ENCODE results near the gene SPAG17. TPM values are rescaled to one million over a fixed set of nuclear protein-coding genes. Genes with fewer than 3 reads are reported as not detected.

Gene SPAG17
- polyA plus RNA-seq, 1 experiment = not detected

GRCh38 chr1:118093017-118093416 lies 92.0 kb downstream of the SPAG17 start:
- POLR2A ChIA-PET = no interaction called here
- TF ChIP-seq, protein P1, sequence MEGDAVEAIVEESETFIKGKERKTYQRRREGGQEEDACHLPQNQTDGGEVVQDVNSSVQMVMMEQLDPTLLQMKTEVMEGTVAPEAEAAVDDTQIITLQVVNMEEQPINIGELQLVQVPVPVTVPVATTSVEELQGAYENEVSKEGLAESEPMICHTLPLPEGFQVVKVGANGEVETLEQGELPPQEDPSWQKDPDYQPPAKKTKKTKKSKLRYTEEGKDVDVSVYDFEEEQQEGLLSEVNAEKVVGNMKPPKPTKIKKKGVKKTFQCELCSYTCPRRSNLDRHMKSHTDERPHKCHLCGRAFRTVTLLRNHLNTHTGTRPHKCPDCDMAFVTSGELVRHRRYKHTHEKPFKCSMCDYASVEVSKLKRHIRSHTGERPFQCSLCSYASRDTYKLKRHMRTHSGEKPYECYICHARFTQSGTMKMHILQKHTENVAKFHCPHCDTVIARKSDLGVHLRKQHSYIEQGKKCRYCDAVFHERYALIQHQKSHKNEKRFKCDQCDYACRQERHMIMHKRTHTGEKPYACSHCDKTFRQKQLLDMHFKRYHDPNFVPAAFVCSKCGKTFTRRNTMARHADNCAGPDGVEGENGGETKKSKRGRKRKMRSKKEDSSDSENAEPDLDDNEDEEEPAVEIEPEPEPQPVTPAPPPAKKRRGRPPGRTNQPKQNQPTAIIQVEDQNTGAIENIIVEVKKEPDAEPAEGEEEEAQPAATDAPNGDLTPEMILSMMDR (IDR thresholded peaks at IDR 0.05; ENCODE audit: low read depth, low read length) = no peak
- CTCF ChIA-PET = interaction anchor here (1.1 kb wide), 1 partner anchor 59 kb away, joined by 3 read pairs; no protein-coding TSS in a partner anchor

GRCh38 chr1:118090130-118090529 lies 94.9 kb downstream of the SPAG17 start:
- TF ChIP-seq, protein P1 (IDR thresholded peaks at IDR 0.05; ENCODE audit: low read depth, low read length) = no peak
- POLR2A ChIA-PET = no interaction called here
- H3K9me3 ChIP-seq (ENCODE audit: control insufficient read depth, insufficient read depth, low read length) = no peaks in the 10 kb centered on the region
- no peak overlapping the region for H3K4me3 ChIP-seq (ENCODE audit: low read depth, low read length)
- CTCF ChIA-PET = no interaction called here
- H3K27me3 ChIP-seq (ENCODE audit: control insufficient read depth, insufficient read depth, low read length) = no peaks in the 10 kb centered on the region
- DNase-seq (ENCODE audit: low read depth, low spot score) = no peak
- H3K27ac ChIP-seq (ENCODE audit: low read depth, low read length) = no peak overlapping the region

More at GRCh38 chr1:118093017-118093416, 92.0 kb downstream of the SPAG17 start:
- Histone ChIP-seq H3K27me3 (ENCODE audit: control insufficient read depth, insufficient read depth, low read length) (no peaks in the 10 kb centered on the region), H3K4me3 (ENCODE audit: low read depth, low read length) (no peak overlapping the region), H3K27ac (ENCODE audit: low read depth, low read length) (no peak overlapping the region), H3K9me3 (ENCODE audit: control insufficient read depth, insufficient read depth, low read length) (no peaks in the 10 kb centered on the region)
- DNase-seq (ENCODE audit: low read depth, low spot score) = no peak

GRCh38 chr1:118085365-118085764 lies 99.7 kb downstream of the SPAG17 start:
- Histone ChIP-seq H3K27me3 (ENCODE audit: control insufficient read depth, insufficient read depth, low read length) (peaks cover 2% of the 10 kb centered on the region), H3K9me3 (ENCODE audit: control insufficient read depth, insufficient read depth, low read length) (no peaks in the 10 kb centered on the region), H3K27ac (ENCODE audit: low read depth, low read length) (no peak overlapping the region), H3K4me3 (ENCODE audit: low read depth, low read length) (no peak overlapping the region)
- ChIA-PET POLR2A (no interaction called here), CTCF (interaction anchor here (1.0 kb wide), 1 partner anchor 8 kb away, joined by 7 read pairs; no protein-coding TSS in a partner anchor)
- no peak for DNase-seq (ENCODE audit: low read depth, low spot score)
- TF ChIP-seq, protein P1 (IDR thresholded peaks at IDR 0.05; ENCODE audit: low read depth, low read length) = no peak

- CTCF ChIA-PET = interaction anchor here (0.6 kb wide), 1 partner anchor 67 kb away, joined by 3 read pairs; no protein-coding TSS in a partner anchor
- TF ChIP-seq, protein P1 (IDR thresholded peaks at IDR 0.05; ENCODE audit: low read depth, low read length) = no peak
- POLR2A ChIA-PET = no interaction called here
- H3K27me3 ChIP-seq (ENCODE audit: control insufficient read depth, insufficient read depth, low read length) = peaks cover 2% of the 10 kb centered on the region
- no peaks in the 10 kb centered on the region for H3K9me3 ChIP-seq (ENCODE audit: control insufficient read depth, insufficient read depth, low read length)
- DNase-seq (ENCODE audit: low read depth, low spot score) = no peak
- no peak overlapping the region for H3K4me3 ChIP-seq (ENCODE audit: low read depth, low read length)
- no peak overlapping the region for H3K27ac ChIP-seq (ENCODE audit: low read depth, low read length)
Observed at GRCh38 chr1:118084400-118084799, 100.6 kb downstream of the SPAG17 start.

DNA sequence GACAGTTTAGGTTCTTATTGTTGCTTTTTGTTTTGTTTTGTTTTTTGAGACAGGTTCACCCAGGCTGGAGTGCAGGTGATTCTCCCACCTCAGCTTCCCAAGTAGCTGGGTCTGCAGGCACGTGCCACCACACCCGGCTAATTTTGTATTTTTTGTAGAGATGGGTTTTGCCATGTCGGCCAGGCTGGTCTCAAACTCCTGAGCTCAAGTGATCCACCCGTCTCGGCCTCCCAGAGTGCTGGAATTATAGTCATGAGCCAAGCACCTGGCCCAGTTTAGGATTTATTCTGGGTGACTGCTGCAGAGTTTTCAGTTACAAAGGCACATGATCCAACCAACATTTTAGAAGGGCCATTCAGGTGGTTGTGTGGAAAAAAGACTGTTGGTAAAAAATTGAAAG lies 102.0 kb downstream of the SPAG17 start:
- TF ChIP-seq, protein P1 (IDR thresholded peaks at IDR 0.05; ENCODE audit: low read depth, low read length) = no peak

More for the DNA sequence above, 102.0 kb downstream of the SPAG17 start:
- ChIA-PET POLR2A (no interaction called here), CTCF (interaction anchor here (0.9 to 1.4 kb wide), 2 partner anchors 8 to 69 kb away, joined by 3 read pairs; no protein-coding TSS in a partner anchor)
- Histone ChIP-seq H3K27me3 (ENCODE audit: control insufficient read depth, insufficient read depth, low read length) (peaks cover 2% of the 10 kb centered on the region), H3K4me3 (ENCODE audit: low read depth, low read length) (no peak overlapping the region), H3K27ac (ENCODE audit: low read depth, low read length) (no peak overlapping the region), H3K9me3 (ENCODE audit: control insufficient read depth, insufficient read depth, low read length) (no peaks in the 10 kb centered on the region)
- no peak for DNase-seq (ENCODE audit: low read depth, low spot score)

Data from AG04450 (cell line).